HepG2 (cell line): ENCODE data around the gene ATG2A. TPM values are rescaled to one million over a fixed set of nuclear protein-coding genes. Genes with fewer than 3 reads are reported as not detected.

Experiments
- ATAC-seq: fragments of 200-7000 bp; cut with Tn5 transposase; 3 replicates; pipeline ENCODE4 v1.9.1; 2020; ENCODE audit warnings: mild to moderate bottlenecking, moderate library complexity
- BruUV-seq: library from RNA; stranded (reverse); fragments of 400-500 nt; replicated peaks from 2 replicates; lab custom pipeline; 2021; lab: Mats Ljungman, UMichigan
- CTCF ChIA-PET: fragments of 300-600 bp; formaldehyde crosslinking; extraction: SDS; loops from one replicate; lab custom pipeline; 2021; ENCODE audit warnings: low total read pairs, inconsistent platforms, low intra/inter-chr PET ratio; lab: Yijun Ruan, JAX
- POLR2A ChIA-PET: fragments of 350-600 bp; sonication (Branson Sonifier 250); formaldehyde crosslinking; loops from one replicate; lab custom pipeline; 2020; ENCODE audit warnings: antibody characterized with exemption, inconsistent platforms; lab: Yijun Ruan, JAX
- DNase-seq: peaks from one replicate; pipeline ENCODE4 v3.0.0-alpha.2; 2015; ENCODE audit warnings: low spot score
- FAIRE-seq: peaks from 3 replicates; lab custom pipeline; 2011; peaks lifted over from hg19 to GRCh38; lab: Jason Lieb, UNC
- H2AFZ ChIP-seq: one replicate; pipeline ENCODE4 v1.6.1; 2011; ENCODE audit warnings: low read length, inconsistent platforms
- H3K27ac ChIP-seq: fragments of 300-600 bp; 3 replicates; pipeline ENCODE4 v1.8.0; 2011; ENCODE audit warnings: mixed run types, mild to moderate bottlenecking, mixed read lengths, low read length, inconsistent platforms; ENCODE audit not compliant: insufficient read depth; ENCODE audit errors: extremely low read length
- H3K27me3 ChIP-seq, 2 experiments: fragments of 200-600 bp in 1 of 2; 2 replicates in 1 of 2; 3 replicates in 1 of 2; pipeline versions ENCODE4 v1.6.0 to v1.8.0; 2011; ENCODE audit warnings: low read length in 2 of 2, mild to moderate bottlenecking in 2 of 2, moderate library complexity in 2 of 2, inconsistent platforms in 1 of 2; ENCODE audit not compliant: insufficient read depth in 2 of 2, control insufficient read depth in 1 of 2
- H3K36me3 ChIP-seq, 2 experiments: fragments of 200-600 bp in 1 of 2; replicated peaks in 1 of 2; 2 replicates in 1 of 2; 3 replicates in 1 of 2; pipeline versions ENCODE4 v1.5.1 to v1.8.0; 2011; ENCODE audit warnings: low read length in 2 of 2, inconsistent platforms in 1 of 2; ENCODE audit not compliant: insufficient read depth in 2 of 2, control insufficient read depth in 1 of 2
- H3K4me1 ChIP-seq: 2 replicates; pipeline ENCODE4 v1.5.1; 2012; ENCODE audit warnings: low read length, inconsistent platforms; ENCODE audit not compliant: insufficient read depth
- H3K4me2 ChIP-seq: 2 replicates; pipeline ENCODE4 v1.6.0; 2011; ENCODE audit warnings: low read depth, low read length, inconsistent platforms
- H3K4me3 ChIP-seq, 3 experiments: fragments of 200-600 bp in 1 of 3; sonication (generic), shearing (Covaris generic) in 1 of 3; replicated peaks in 1 of 3; 2 replicates each; pipeline ENCODE4 v1.5.1; 2011 to 2016; ENCODE audit warnings: low read length in 3 of 3, inconsistent platforms in 2 of 3, low read depth in 2 of 3, mild to moderate bottlenecking in 2 of 3, control low read depth in 1 of 3, mixed read lengths in 1 of 3; ENCODE audit not compliant: insufficient read depth in 1 of 3
- H3K79me2 ChIP-seq: one replicate; pipeline ENCODE4 v1.6.1; 2011; ENCODE audit warnings: low read length, inconsistent platforms; ENCODE audit not compliant: insufficient read depth
- H3K9ac ChIP-seq: 2 replicates; pipeline ENCODE4 v1.6.0; 2011; ENCODE audit warnings: mild to moderate bottlenecking, low read depth, low read length, inconsistent platforms; ENCODE audit not compliant: insufficient read depth
- H3K9me3 ChIP-seq: 2 replicates; pipeline ENCODE4 v1.5.1; 2012; ENCODE audit warnings: mild to moderate bottlenecking, low read length
- H4K20me1 ChIP-seq: 2 replicates; pipeline ENCODE4 v1.6.0; 2011; ENCODE audit warnings: inconsistent platforms, mild to moderate bottlenecking, low read length, moderate library complexity; ENCODE audit not compliant: insufficient read depth
- ATF2 ChIP-seq: sonication (generic); formaldehyde crosslinking; IDR thresholded peaks from 2 replicates; pipeline ENCODE4 v1.4.0; 2020; ENCODE audit warnings: missing genetic modification reagents
- BORCS8-MEF2B ChIP-seq: sonication (generic); formaldehyde crosslinking; IDR thresholded peaks from 2 replicates; pipeline ENCODE4 v1.8.0; 2022; ENCODE audit warnings: mild to moderate bottlenecking, missing genetic modification reagents
- FOXA3 ChIP-seq: IDR thresholded peaks from 2 replicates; pipeline ENCODE4 v1.6.1; 2016; ENCODE audit warnings: missing genetic modification reagents, missing compliant biosample characterization
- GATAD1 ChIP-seq: IDR thresholded peaks from 2 replicates; pipeline ENCODE4 v1.6.1; 2016; ENCODE audit warnings: missing genetic modification reagents, missing compliant biosample characterization
- HMGXB4 ChIP-seq, 2 experiments: sonication (generic) in 1 of 2; formaldehyde crosslinking in 1 of 2; IDR thresholded peaks; 2 replicates each; pipeline versions ENCODE4 v1.4.0 to v1.6.1; 2018 to 2020; ENCODE audit warnings: missing genetic modification reagents in 2 of 2, borderline replicate concordance in 1 of 2, low read depth in 1 of 2, mild to moderate bottlenecking in 1 of 2, missing biosample characterization in 1 of 2
- IKZF4 ChIP-seq: sonication (generic); formaldehyde crosslinking; IDR thresholded peaks from 2 replicates; pipeline ENCODE4 v1.5.1; 2020; ENCODE audit warnings: borderline replicate concordance, mild to moderate bottlenecking, low read depth, missing genetic modification reagents; ENCODE audit errors: not compliant biosample characterization
- NR2C2 ChIP-seq: sonication (generic); formaldehyde crosslinking; IDR thresholded peaks from 2 replicates; pipeline ENCODE4 v1.4.0; 2020; ENCODE audit warnings: missing genetic modification reagents, mild to moderate bottlenecking, moderate library complexity, borderline replicate concordance
- NR2F6 ChIP-seq, 2 experiments: IDR thresholded peaks; 2 replicates each; pipeline ENCODE4 v1.6.1; 2016; ENCODE audit warnings: antibody characterized with exemption in 1 of 2, mild to moderate bottlenecking in 1 of 2
- POLR2AphosphoS5 ChIP-seq: IDR thresholded peaks from 2 replicates; pipeline ENCODE4 v1.6.1; 2012; ENCODE audit warnings: low read depth, low read length
- TAF15 ChIP-seq: fragments of 200-400 bp; formaldehyde crosslinking; IDR thresholded peaks from one replicate; pipeline ENCODE4 v1.6.1; 2018; ENCODE audit warnings: mild to moderate bottlenecking, low read depth, low read length; ENCODE audit not compliant: poor library complexity, severe bottlenecking
- ZNF138 ChIP-seq: sonication (generic); formaldehyde crosslinking; IDR thresholded peaks from 2 replicates; pipeline ENCODE4 v1.5.0; 2020; ENCODE audit warnings: mild to moderate bottlenecking, low read depth, missing genetic modification reagents
- ZNF280D ChIP-seq: sonication (generic); formaldehyde crosslinking; IDR thresholded peaks from 2 replicates; pipeline ENCODE4 v1.5.1; 2020; ENCODE audit warnings: mild to moderate bottlenecking, missing genetic modification reagents
- ZNF343 ChIP-seq: sonication (generic); formaldehyde crosslinking; IDR thresholded peaks from 2 replicates; pipeline ENCODE4 v1.4.0; 2020; ENCODE audit warnings: mild to moderate bottlenecking, missing genetic modification reagents
- ZNF414 ChIP-seq: sonication (generic); formaldehyde crosslinking; IDR thresholded peaks from 2 replicates; pipeline ENCODE4 v1.5.0; 2020; ENCODE audit warnings: missing genetic modification reagents
- ZNF572 ChIP-seq: sonication (generic); formaldehyde crosslinking; IDR thresholded peaks from 2 replicates; pipeline ENCODE4 v1.5.1; 2020; ENCODE audit warnings: mild to moderate bottlenecking, missing genetic modification reagents
- ZNF580 ChIP-seq: IDR thresholded peaks from 2 replicates; pipeline ENCODE4 v1.6.1; 2016; ENCODE audit warnings: low read depth, borderline replicate concordance
- WGBS: methylation state at CpG from one replicate; pipeline ENCODE4 v1.1.6; 2017; ENCODE audit warnings: low lambda C conversion rate; 5-methylcytosine and 5-hydroxymethylcytosine counted together
- in situ Hi-C: cut with HindIII; loops from 2 replicates; pipeline ENCODE4 v1.10.0; 2017; ENCODE audit warnings: low pct_unique_long_range_greater_than_20kb; ENCODE audit not compliant: extremely low pct_ligation_motif_present
- intact Hi-C: fragments of 100-400 bp; cut with micrococcal nuclease; formaldehyde crosslinking; loops from one replicate; pipeline ENCODE4 v1.10.0; 2022; ENCODE audit not compliant: unreplicated experiment
- polyA plus RNA-seq, 8 experiments: library from polyadenylated mRNA; depleted of rRNA in 3 of 8; stranded (reverse) in 7 of 8; unstranded in 1 of 8; fragments of >200 nt; fragmentation: Illumina TruSeq in 4 of 8; extraction: Trizol in 4 of 8; gene quantifications; 2 replicates each; pipeline versions ENCODE4 v1.2.1 to v1.2.3, GENCODE V29; 2011 to 2016; ENCODE audit warnings: low read depth in 4 of 8, missing spikeins in 1 of 8, mixed read lengths in 1 of 8; ENCODE audit not compliant: insufficient read depth in 1 of 8
- total RNA-seq, 5 experiments: library from RNA; depleted of rRNA; stranded (reverse); fragments of >200 nt; fragmentation: Illumina TruSeq; extraction: Trizol; gene quantifications; 2 replicates each; pipeline ENCODE4 v1.2.3, GENCODE V29; 2016; ENCODE audit warnings: low read depth in 1 of 5

ATG2A gene
- total and polyA plus RNA-seq, 2 of the 13 experiments (the other 11 are each of a cell fraction or from before 2014, with no cell fraction given) = 6.7 to 8.0 TPM

GRCh38 chr11:64888406-64888728 is 28.6 kb downstream of the ATG2A start:
- H3K79me2 ChIP-seq = peaks cover 27% of the 10 kb centered on the region
- H2AFZ ChIP-seq = no peak overlapping the region
- H3K27me3 ChIP-seq = no peaks in the 10 kb centered on the region; a peak in 1 of 5 replicates
- in situ Hi-C loops (no loop called here), intact Hi-C loops (loop anchor here (2.0 kb wide), 1 partner anchor 18 kb away; no protein-coding TSS in a partner anchor)
- peaks cover 10% of the 10 kb centered on the region; the same call in 1 of the 2 replicates for H4K20me1 ChIP-seq
- H3K9ac ChIP-seq = peak overlapping the region; percentile 58
- H3K36me3 ChIP-seq = no peaks in the 10 kb centered on the region
- peak overlapping the region; percentile 19 to 76 (median 42) for H3K4me3 ChIP-seq
- 1% methylated on average over 7 of the region's 8 CpGs for WGBS
- H3K27ac ChIP-seq = peak overlapping the region; percentile 67
- POLR2A ChIA-PET = interaction anchor here (0.7 to 11.5 kb wide), 12 partner anchors 12 to 373 kb away, joined by 3 to 132 read pairs (median 8); partner anchors contain the start of genes BATF2, EHD1, GPHA2 and POLA2
- FAIRE-seq (no peak), DNase-seq (no peak), ATAC-seq (no peak)
- peak overlapping the region; percentile 98 for H3K4me2 ChIP-seq
- peaks cover 87% of the 10 kb centered on the region for H3K4me1 ChIP-seq
- CTCF ChIA-PET = interaction anchor here (1.5 kb wide), 1 partner anchor 41 kb away, joined by 16 read pairs; no protein-coding TSS in a partner anchor
- no TSS peak for BruUV-seq
- no peaks in the 10 kb centered on the region for H3K9me3 ChIP-seq
- TF ChIP-seq TAF15 (peak; percentile 25), FOXA3 (CRISPR knock-in tag) (no peak), NR2F6 (IDR thresholded peaks at IDR 0.05) (peak; percentile 31; the same call in 1 of the 2 replicates), NR2F6 (CRISPR knock-in tag; IDR thresholded peaks at IDR 0.05) (no peak), POLR2AphosphoS5 (peak; percentile 7; the same call in 1 of the 2 replicates), GATAD1 (no peak; the same call in 1 of the 2 replicates), HMGXB4 (CRISPR knock-in tag; IDR thresholded peaks at IDR 0.05; ENCODE audit: borderline replicate concordance in 1 of 2, low read depth in 1 of 2) (0 out of 4 replicates have a peak, but pooled peaks of 1 of the 2 experiments have one; percentile 2), ZNF580 (CRISPR knock-in tag) (no peak), IKZF4 (CRISPR knock-in tag) (peak; percentile 14), ZNF138 (CRISPR knock-in tag) (peak; percentile 23; the same call in 1 of the 2 replicates), ZNF280D (CRISPR knock-in tag) (0 out of 2 replicates have a peak, but pooled peaks have one; percentile 18), ZNF572 (CRISPR knock-in tag) (0 out of 2 replicates have a peak, but pooled peaks have one; percentile 3), ATF2 (0 out of 2 replicates have a peak, but pooled peaks have one; percentile 7), ZNF414 (0 out of 2 replicates have a peak, but pooled peaks have one; percentile 10), NR2C2 (CRISPR knock-in tag) (0 out of 2 replicates have a peak, but pooled peaks have one; percentile 15), ZNF343 (no peak), BORCS8-MEF2B (0 out of 2 replicates have a peak, but pooled peaks have one; percentile 4)
